Sigmoid colon (tissue), 4 donors: ENCODE measurements around the gene ADAMTS2.

Experiments used
- CTCF ChIP-seq, 4 experiments: fragments of 450-650 bp in 3 of 4; fragments of 200-600 bp in 1 of 4; IDR thresholded peaks; one replicate each; pipeline ENCODE4 v1.5.1; 2016 to 2019; ENCODE audit warnings: antibody characterized with exemption in 4 of 4, mild to moderate bottlenecking in 3 of 4, moderate library complexity in 2 of 4
- EP300 ChIP-seq, 4 donors: sonication (generic); formaldehyde crosslinking; IDR thresholded peaks; one replicate each; pipeline ENCODE4 v1.6.1; 2017; ENCODE audit warnings: antibody characterized with exemption in 4 of 4
- POLR2A ChIP-seq, 2 donors: fragments of 450-650 bp; IDR thresholded peaks; one replicate each; pipeline ENCODE4 v1.6.1; 2016; ENCODE audit warnings: antibody characterized with exemption in 2 of 2, mild to moderate bottlenecking in 2 of 2, moderate library complexity in 2 of 2
- POLR2AphosphoS5 ChIP-seq, 4 donors: sonication (generic); formaldehyde crosslinking; IDR thresholded peaks; one replicate each; pipeline ENCODE4 v1.6.1; 2017; ENCODE audit warnings: antibody characterized with exemption in 4 of 4

- TF ChIP-seq POLR2A (IDR thresholded peaks at IDR 0.05) (no peak), CTCF (IDR thresholded peaks at IDR 0.05) (no peak), POLR2AphosphoS5 (IDR thresholded peaks at IDR 0.05) (no peak), EP300 (IDR thresholded peaks at IDR 0.05) (no peak)
Measured at GRCh38 chr5:179163236-179164155, 181.8 kb downstream of the ADAMTS2 start.
